Ectodermal cell (in vitro differentiated cells): ENCODE measurements around the gene STIM2.

ENCODE experiments used
- H3K27ac ChIP-seq: 2 replicates; pipeline ENCODE4 v1.7.0; 2013; ENCODE audit warnings: mild to moderate bottlenecking, low read depth, low read length; ENCODE audit not compliant: insufficient read depth, poor library complexity, severe bottlenecking
- H3K27me3 ChIP-seq: 2 replicates; pipeline ENCODE4 v1.7.0; 2013; ENCODE audit warnings: mild to moderate bottlenecking, low read length; ENCODE audit not compliant: insufficient read depth, control insufficient read depth, poor library complexity, severe bottlenecking
- H3K36me3 ChIP-seq: one replicate; pipeline ENCODE4 v1.7.0; 2013; ENCODE audit warnings: low read length; ENCODE audit not compliant: control insufficient read depth, insufficient read depth
- H3K4me1 ChIP-seq: one replicate; pipeline ENCODE4 v1.7.0; 2013; ENCODE audit warnings: low read length; ENCODE audit not compliant: control insufficient read depth, insufficient read depth
- H3K4me3 ChIP-seq: 2 replicates; pipeline ENCODE4 v1.7.0; 2013; ENCODE audit warnings: low read depth, low read length, control low read depth; ENCODE audit not compliant: insufficient read depth
- H3K9me3 ChIP-seq: 2 replicates; pipeline ENCODE4 v1.7.0; 2013; ENCODE audit warnings: mild to moderate bottlenecking, low read length, moderate library complexity; ENCODE audit not compliant: control insufficient read depth
- WGBS, 2 experiments: methylation state at CpG; one replicate each; pipeline ENCODE4 v1.1.7; 2013; ENCODE audit warnings: missing lambda C conversion rate in 2 of 2; 5-methylcytosine and 5-hydroxymethylcytosine counted together

STIM2 gene

DNA sequence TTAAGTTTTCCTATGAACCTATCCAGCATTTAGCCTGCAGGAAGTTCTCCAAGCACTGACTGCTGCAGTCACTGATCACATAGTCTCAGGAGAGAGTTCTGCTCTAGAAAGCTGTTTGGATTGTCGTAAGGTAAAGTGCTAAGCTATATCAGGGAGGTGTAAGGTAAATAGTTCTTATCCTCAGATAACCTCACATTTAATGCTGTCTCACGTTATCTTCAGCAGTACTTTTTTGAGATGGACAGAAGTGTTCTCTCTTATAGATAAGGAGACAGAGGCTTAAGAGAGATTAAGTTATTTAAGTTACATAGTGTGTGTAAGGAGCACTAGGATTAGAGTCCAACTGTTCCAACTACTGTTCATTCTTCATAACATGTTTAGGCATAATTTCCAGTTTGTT lies 77.9 kb downstream of the STIM2 start:
- no peaks in the 10 kb centered on the region for H3K9me3 ChIP-seq
- H3K27ac ChIP-seq, result no peak overlapping the region
- H3K4me1 ChIP-seq, result no peaks in the 10 kb centered on the region
- H3K36me3 ChIP-seq, result no peaks in the 10 kb centered on the region
- H3K4me3 ChIP-seq, result no peak overlapping the region
- 88 to 92% methylated on average over 2 of the region's 2 CpGs for WGBS, 2 experiments
- H3K27me3 ChIP-seq, result no peaks in the 10 kb centered on the region

DNA sequence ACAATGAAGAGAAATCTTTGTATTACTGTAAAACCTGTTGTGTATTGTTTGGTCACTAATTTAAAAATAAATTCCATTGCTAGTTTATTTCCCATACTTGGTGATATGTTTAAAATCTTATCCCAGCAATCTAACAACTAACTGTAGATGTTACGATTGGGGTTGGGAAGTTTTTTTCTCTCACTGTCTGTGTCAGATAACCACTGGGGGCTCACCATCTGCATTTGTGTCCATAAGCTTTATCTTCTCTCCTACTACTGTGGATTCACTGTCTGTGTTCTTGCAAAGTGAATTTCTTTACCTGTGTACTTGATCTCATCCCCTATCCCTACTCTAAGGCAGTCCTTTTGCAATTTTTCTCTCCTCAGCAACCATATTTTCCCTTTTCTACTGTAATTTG lies 81.3 kb downstream of the STIM2 start:
- no peaks in the 10 kb centered on the region for H3K36me3 ChIP-seq
- no peaks in the 10 kb centered on the region for H3K9me3 ChIP-seq
- no peak overlapping the region for H3K27ac ChIP-seq
- no peaks in the 10 kb centered on the region for H3K4me1 ChIP-seq
- WGBS, 2 experiments, result 91% methylated on average over 1 of the region's 1 CpG; no CpG with 5 or more reads in 1 of the 2 experiments
- H3K4me3 ChIP-seq, result no peak overlapping the region
- no peaks in the 10 kb centered on the region for H3K27me3 ChIP-seq

DNA sequence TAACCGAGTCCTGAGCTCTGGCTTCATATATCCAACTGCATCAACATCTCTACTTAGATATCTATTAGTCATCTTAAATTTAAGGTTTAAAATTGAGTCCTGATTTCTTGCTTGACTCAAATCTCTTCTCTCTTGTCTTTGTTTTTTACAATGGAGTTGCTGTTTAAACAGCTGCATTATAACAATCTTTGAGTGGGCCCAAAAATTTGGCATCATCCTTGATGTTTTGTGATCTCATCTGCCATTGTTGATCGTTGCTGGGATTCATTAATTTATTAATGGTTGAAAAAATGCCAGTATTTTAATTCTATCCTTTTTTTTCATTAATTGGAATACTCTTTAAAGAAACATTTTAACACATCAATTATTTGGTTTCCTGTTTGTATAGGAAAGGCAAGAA lies 82.2 kb downstream of the STIM2 start:
- 86 to 94% methylated on average over 1 to 2 of the region's 2 CpGs for WGBS, 2 experiments
- Histone ChIP-seq H3K4me1 (no peaks in the 10 kb centered on the region), H3K4me3 (no peak overlapping the region)

DNA sequence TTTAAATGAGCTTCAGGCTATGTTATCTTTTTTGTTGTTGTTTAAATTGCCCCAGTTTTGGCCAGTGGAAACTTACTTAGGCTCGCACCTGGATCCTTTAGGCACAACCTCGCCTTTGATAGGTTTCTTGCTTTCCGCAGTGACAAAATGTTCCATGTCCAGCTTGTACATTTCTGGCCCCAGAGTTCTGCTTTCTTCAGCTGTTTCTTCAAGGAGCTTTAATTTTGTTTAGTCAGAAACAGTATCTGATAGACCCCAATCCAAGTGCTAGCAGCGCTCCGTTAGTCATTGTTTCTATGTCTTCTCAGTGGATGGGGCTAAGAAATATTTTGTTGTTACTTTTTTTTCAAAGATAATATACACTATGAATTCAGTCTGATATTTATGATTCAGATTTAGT lies 82.8 kb downstream of the STIM2 start:
- H3K9me3 ChIP-seq, result no peaks in the 10 kb centered on the region
- 61 to 76% methylated on average over 3 to 5 of the region's 5 CpGs for WGBS, 2 experiments
- H3K27me3 ChIP-seq, result no peaks in the 10 kb centered on the region
- H3K36me3 ChIP-seq, result no peaks in the 10 kb centered on the region
- no peak overlapping the region for H3K27ac ChIP-seq
- no peak overlapping the region for H3K4me3 ChIP-seq
- H3K4me1 ChIP-seq, result no peaks in the 10 kb centered on the region

More for the DNA sequence above, 82.2 kb downstream of the STIM2 start:
- no peaks in the 10 kb centered on the region for H3K27me3 ChIP-seq
- no peaks in the 10 kb centered on the region for H3K36me3 ChIP-seq
- H3K27ac ChIP-seq, result no peak overlapping the region
- no peaks in the 10 kb centered on the region for H3K9me3 ChIP-seq

GRCh38 chr4:26945794-26946193 lies 85.2 kb downstream of the STIM2 start:
- Histone ChIP-seq H3K36me3 (no peaks in the 10 kb centered on the region), H3K4me3 (no peak overlapping the region)

GRCh38 chr4:26947318-26947717 lies 86.7 kb downstream of the STIM2 start:
- Histone ChIP-seq H3K9me3 (no peaks in the 10 kb centered on the region), H3K4me1 (no peaks in the 10 kb centered on the region), H3K4me3 (no peak overlapping the region), H3K27me3 (no peaks in the 10 kb centered on the region), H3K27ac (no peak overlapping the region), H3K36me3 (no peaks in the 10 kb centered on the region)
- 95% methylated on average over 6 of the region's 8 CpGs for WGBS, 2 experiments

More at GRCh38 chr4:26945794-26946193, 85.2 kb downstream of the STIM2 start:
- 91 to 95% methylated on average over 2 of the region's 2 CpGs for WGBS, 2 experiments
- Histone ChIP-seq H3K27me3 (no peaks in the 10 kb centered on the region), H3K4me1 (no peaks in the 10 kb centered on the region), H3K9me3 (no peaks in the 10 kb centered on the region), H3K27ac (no peak overlapping the region)

DNA sequence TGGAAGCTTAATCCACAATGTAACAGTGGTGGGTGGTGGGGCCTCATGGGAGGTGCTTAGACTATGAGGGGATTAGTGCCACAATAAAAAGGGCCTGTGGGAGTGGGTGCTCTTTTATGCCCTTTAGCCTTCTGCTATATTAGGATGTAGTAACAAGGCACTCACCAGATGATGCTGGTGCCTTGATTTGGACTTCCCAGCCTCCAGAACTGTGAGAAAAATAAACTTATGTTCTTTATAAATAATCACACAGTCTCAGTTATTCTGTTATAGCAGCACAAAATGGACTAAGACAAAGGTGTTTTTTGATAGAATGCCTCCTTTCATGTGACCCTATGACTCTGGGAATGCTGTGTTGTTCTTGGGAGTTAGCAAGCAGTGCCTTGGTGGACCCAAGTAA lies 89.8 kb downstream of the STIM2 start:
- H3K36me3 ChIP-seq, result no peaks in the 10 kb centered on the region

DNA sequence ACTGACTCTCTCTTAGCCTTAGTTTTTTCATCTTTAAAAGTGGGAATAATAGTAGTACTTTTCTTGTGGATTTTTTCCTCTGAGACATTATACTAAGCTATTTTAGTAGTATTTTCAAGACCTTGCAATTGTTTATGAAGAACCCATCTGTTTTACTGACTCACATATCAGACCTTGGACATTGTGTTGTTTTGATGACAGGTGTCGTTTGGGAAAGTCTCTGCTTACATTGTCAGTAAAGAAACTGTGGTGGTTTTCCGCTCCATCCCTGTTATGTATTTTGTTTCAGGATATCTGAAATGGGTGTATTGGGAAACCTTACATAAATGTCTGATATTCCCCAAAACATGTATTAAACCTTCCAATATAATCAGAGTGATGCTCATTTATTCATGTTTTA lies 92.2 kb downstream of the STIM2 start:
- Histone ChIP-seq H3K4me1 (no peaks in the 10 kb centered on the region), H3K27me3 (no peaks in the 10 kb centered on the region), H3K4me3 (no peak overlapping the region), H3K36me3 (no peaks in the 10 kb centered on the region), H3K9me3 (no peaks in the 10 kb centered on the region), H3K27ac (no peak overlapping the region)
- WGBS, 2 experiments, result 100% methylated on average over 2 of the region's 2 CpGs

More for the DNA sequence above, 89.8 kb downstream of the STIM2 start:
- H3K27ac ChIP-seq, result no peak overlapping the region
- H3K27me3 ChIP-seq, result no peaks in the 10 kb centered on the region
- H3K9me3 ChIP-seq, result no peaks in the 10 kb centered on the region
- H3K4me1 ChIP-seq, result no peaks in the 10 kb centered on the region
- H3K4me3 ChIP-seq, result no peak overlapping the region

GRCh38 chr4:26953366-26953765 lies 92.7 kb downstream of the STIM2 start:
- no peaks in the 10 kb centered on the region for H3K27me3 ChIP-seq
- H3K36me3 ChIP-seq, result no peaks in the 10 kb centered on the region
- H3K9me3 ChIP-seq, result no peaks in the 10 kb centered on the region
- WGBS, 2 experiments, result 93 to 96% methylated on average over 2 of the region's 2 CpGs
- no peak overlapping the region for H3K27ac ChIP-seq
- no peaks in the 10 kb centered on the region for H3K4me1 ChIP-seq
- no peak overlapping the region for H3K4me3 ChIP-seq

DNA sequence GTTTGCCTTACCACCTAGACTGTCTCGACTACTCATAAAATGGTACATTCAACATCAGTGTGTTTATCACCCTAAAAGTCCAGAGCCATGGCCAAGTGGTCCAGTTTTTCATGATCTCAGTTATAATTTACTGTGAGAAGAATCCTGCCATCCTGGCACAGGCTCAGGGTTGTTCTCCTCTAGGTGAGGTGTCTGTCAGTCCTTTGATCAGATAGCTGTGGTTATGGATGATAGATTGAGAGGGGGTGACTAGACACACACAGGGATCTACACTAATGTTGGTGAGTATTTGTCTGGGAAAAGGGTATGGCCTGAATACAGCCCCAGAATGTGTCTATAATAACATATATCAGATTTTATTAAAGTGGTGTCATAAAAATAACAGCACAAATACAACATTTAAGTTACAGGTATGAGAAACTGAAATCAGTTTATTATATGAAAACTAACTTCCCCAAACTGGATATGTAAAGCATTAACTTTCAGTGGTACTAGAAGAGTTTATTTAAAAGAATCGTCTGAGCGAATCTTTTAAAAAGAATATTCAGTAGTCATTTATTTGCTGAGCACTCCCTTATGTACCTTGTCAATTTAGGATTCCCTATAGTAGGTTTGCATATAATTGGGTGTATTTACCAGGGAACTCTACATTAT lies 93.3 kb downstream of the STIM2 start:
- no peaks in the 10 kb centered on the region for H3K9me3 ChIP-seq
- no peak overlapping the region for H3K4me3 ChIP-seq

GRCh38 chr4:26955241-26955640 lies 94.6 kb downstream of the STIM2 start:
- Histone ChIP-seq H3K9me3 (no peaks in the 10 kb centered on the region), H3K4me1 (no peaks in the 10 kb centered on the region), H3K4me3 (no peak overlapping the region), H3K27ac (no peak overlapping the region), H3K27me3 (no peaks in the 10 kb centered on the region), H3K36me3 (no peaks in the 10 kb centered on the region)
- 20% methylated on average over 1 of the region's 2 CpGs; no CpG with 5 or more reads in 1 of the 2 experiments for WGBS, 2 experiments

More for the DNA sequence above, 93.3 kb downstream of the STIM2 start:
- Histone ChIP-seq H3K27ac (no peak overlapping the region), H3K27me3 (no peaks in the 10 kb centered on the region), H3K36me3 (no peaks in the 10 kb centered on the region), H3K4me1 (no peaks in the 10 kb centered on the region)
- 90 to 95% methylated on average over 3 of the region's 3 CpGs for WGBS, 2 experiments
